Neutrophil (primary cell): ENCODE measurements around the gene CTNND2.

Experiments
- H3K27ac ChIP-seq: fragments of 200-600 bp; sonication (generic); 2 replicates; pipeline ENCODE4 v1.5.1; 2016; ENCODE audit warnings: mild to moderate bottlenecking, moderate library complexity
- H3K27me3 ChIP-seq: fragments of 200-600 bp; sonication (generic); 2 replicates; pipeline ENCODE4 v1.6.0; 2016; ENCODE audit warnings: mild to moderate bottlenecking
- H3K36me3 ChIP-seq: fragments of 200-600 bp; sonication (generic); 2 replicates; pipeline ENCODE4 v1.5.1; 2017
- H3K4me1 ChIP-seq, 2 experiments: fragments of 200-600 bp in 1 of 2; sonication (generic) in 1 of 2; 1 replicate in 1 of 2; 2 replicates in 1 of 2; pipeline versions ENCODE4 v1.5.1 to v1.6.1; 2013 to 2016; ENCODE audit warnings: low read depth in 1 of 2, low read length in 1 of 2, mild to moderate bottlenecking in 1 of 2, moderate library complexity in 1 of 2; ENCODE audit not compliant: control insufficient read depth in 1 of 2, insufficient read depth in 1 of 2
- H3K4me3 ChIP-seq, 2 experiments: fragments of 200-600 bp in 1 of 2; sonication (generic) in 1 of 2; 1 replicate in 1 of 2; 2 replicates in 1 of 2; pipeline ENCODE4 v1.5.1; 2013 to 2016; ENCODE audit warnings: low read depth in 1 of 2, low read length in 1 of 2, mild to moderate bottlenecking in 1 of 2, moderate library complexity in 1 of 2
- H3K9me3 ChIP-seq: fragments of 200-600 bp; sonication (generic); 2 replicates; pipeline ENCODE4 v1.5.1; 2016
- TF ChIP-seq, protein P1 (sequence below): fragments of 200-600 bp; sonication (generic); IDR thresholded peaks from 2 replicates; pipeline ENCODE4 v1.5.1; 2016; ENCODE audit warnings: antibody characterized with exemption

The CTNND2 gene

GRCh38 chr5:11925701-11926100, 21.5 kb upstream of the CTNND2 start:
- no peak overlapping the region for H3K27ac ChIP-seq
- no peaks in the 10 kb centered on the region for H3K4me1 ChIP-seq
- no peaks in the 10 kb centered on the region for H3K36me3 ChIP-seq
- TF ChIP-seq, protein P1, sequence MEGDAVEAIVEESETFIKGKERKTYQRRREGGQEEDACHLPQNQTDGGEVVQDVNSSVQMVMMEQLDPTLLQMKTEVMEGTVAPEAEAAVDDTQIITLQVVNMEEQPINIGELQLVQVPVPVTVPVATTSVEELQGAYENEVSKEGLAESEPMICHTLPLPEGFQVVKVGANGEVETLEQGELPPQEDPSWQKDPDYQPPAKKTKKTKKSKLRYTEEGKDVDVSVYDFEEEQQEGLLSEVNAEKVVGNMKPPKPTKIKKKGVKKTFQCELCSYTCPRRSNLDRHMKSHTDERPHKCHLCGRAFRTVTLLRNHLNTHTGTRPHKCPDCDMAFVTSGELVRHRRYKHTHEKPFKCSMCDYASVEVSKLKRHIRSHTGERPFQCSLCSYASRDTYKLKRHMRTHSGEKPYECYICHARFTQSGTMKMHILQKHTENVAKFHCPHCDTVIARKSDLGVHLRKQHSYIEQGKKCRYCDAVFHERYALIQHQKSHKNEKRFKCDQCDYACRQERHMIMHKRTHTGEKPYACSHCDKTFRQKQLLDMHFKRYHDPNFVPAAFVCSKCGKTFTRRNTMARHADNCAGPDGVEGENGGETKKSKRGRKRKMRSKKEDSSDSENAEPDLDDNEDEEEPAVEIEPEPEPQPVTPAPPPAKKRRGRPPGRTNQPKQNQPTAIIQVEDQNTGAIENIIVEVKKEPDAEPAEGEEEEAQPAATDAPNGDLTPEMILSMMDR = no peak
- no peaks in the 10 kb centered on the region for H3K27me3 ChIP-seq
- no peaks in the 10 kb centered on the region for H3K9me3 ChIP-seq
- no peak overlapping the region for H3K4me3 ChIP-seq

DNA sequence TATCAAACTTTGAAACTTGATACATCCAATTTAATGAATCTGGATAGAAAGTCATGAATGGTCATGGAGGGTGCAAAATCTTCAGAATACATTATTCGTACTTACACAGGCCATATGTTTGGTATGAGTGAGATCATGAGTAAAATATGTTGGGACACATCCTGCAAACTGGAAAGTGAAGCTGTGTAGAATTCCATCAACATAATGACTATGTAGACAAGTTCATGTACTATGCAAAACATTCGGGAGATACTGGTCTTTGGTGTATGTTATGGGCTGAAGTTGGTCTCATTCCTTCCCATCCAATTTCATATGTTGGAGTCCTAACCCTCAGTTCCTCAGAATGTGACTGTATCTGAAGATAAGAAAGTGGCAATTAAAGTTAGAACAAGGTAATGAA, 18.1 kb upstream of the CTNND2 start:
- H3K4me3 ChIP-seq = no peak overlapping the region
- H3K9me3 ChIP-seq = no peaks in the 10 kb centered on the region
- TF ChIP-seq, protein P1 = no peak
- H3K27ac ChIP-seq = no peak overlapping the region
- H3K27me3 ChIP-seq = no peaks in the 10 kb centered on the region
- no peaks in the 10 kb centered on the region for H3K36me3 ChIP-seq
- no peaks in the 10 kb centered on the region for H3K4me1 ChIP-seq

DNA sequence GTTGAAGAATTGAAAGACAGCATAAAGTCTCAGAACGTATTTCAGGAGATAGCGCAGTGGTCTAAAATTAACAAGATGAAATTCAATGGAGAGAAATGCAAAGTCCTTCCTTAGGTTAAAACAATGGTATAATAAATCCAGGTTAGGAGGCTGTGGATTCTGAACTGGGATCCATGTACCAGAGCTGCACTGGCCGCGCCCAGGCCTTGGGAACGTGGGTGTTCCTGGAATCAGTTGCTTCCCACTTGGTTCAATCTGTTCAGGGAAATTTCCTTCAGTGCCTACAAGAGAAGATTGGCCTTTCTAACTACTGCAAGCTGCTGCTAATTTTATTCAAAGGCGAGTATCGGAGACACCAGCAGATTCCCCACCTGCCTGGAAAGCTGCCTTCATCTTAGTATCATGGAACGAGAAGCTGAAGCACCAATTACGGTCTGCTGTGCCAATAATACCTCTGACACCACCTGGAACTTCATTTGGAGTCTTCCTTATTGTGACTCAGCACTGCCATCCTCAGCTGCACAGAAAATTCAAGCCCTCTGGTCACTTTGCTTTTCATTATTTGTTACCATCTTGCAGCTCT, 14.3 kb upstream of the CTNND2 start:
- H3K27ac ChIP-seq = no peak overlapping the region
- no peaks in the 10 kb centered on the region for H3K9me3 ChIP-seq
- no peaks in the 10 kb centered on the region for H3K4me1 ChIP-seq
- no peaks in the 10 kb centered on the region for H3K36me3 ChIP-seq
- no peaks in the 10 kb centered on the region for H3K27me3 ChIP-seq
- H3K4me3 ChIP-seq = no peak overlapping the region
- TF ChIP-seq, protein P1 = no peak

GRCh38 chr5:11909471-11909870, 5.2 kb upstream of the CTNND2 start:
- Histone ChIP-seq H3K27me3 (peaks cover 35% of the 10 kb centered on the region), H3K36me3 (no peaks in the 10 kb centered on the region), H3K4me3 (no peak overlapping the region), H3K27ac (no peak overlapping the region), H3K9me3 (no peaks in the 10 kb centered on the region), H3K4me1 (no peaks in the 10 kb centered on the region)
- TF ChIP-seq, protein P1 = no peak

DNA sequence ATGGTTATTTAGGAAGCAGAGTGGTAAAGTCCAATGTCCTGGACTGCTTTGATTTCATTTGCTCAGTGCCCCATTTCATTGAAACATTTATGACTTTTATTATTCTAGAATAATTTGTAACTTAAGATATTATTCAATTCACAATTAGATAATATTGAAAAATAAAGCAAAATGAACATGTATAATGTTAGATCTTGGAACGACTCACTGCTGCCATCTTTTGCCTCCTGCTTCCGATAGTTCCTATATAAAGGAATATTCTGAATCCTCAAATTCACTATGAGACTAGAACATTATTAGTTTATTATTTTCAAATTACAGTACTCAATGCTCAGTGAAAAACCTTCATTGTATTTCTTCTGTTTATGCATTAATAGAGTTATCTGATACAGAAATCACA, 2.3 kb upstream of the CTNND2 start:
- Histone ChIP-seq H3K9me3 (no peaks in the 10 kb centered on the region), H3K27me3 (peaks cover 63% of the 10 kb centered on the region), H3K27ac (no peak overlapping the region), H3K36me3 (no peaks in the 10 kb centered on the region), H3K4me3 (no peak overlapping the region), H3K4me1 (no peaks in the 10 kb centered on the region)
- TF ChIP-seq, protein P1 = no peak

DNA sequence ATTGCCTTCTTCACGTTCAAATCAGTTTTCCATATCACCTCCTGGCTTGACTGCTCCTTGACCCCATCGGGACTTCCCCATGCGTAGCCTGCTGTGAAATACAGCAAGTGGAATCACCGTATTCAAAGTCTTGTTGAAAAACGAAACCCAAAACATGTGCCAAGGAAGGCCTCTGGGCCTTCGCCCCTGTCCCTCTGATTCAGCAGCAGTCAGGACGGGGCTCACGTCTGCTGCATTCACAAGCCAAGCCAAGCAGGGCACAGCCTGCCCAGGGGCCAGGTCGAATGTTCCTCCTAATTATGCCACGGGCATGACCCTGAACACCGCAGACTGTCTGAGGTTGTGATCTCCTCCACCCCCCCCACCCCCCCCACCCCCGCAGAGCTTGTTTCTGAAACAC, 960 bp upstream of the CTNND2 start:
- Histone ChIP-seq H3K4me1 (no peaks in the 10 kb centered on the region), H3K4me3 (no peak overlapping the region), H3K27me3 (peaks cover 76% of the 10 kb centered on the region), H3K9me3 (no peaks in the 10 kb centered on the region), H3K27ac (no peak overlapping the region), H3K36me3 (no peaks in the 10 kb centered on the region)
- TF ChIP-seq, protein P1 = no peak
